GM21515 (cell line): ENCODE measurements around the gene NUMB.

Experiments used
- ATAC-seq: cut with Tn5 transposase; IDR thresholded peaks from one replicate; pipeline ENCODE4 v1.9.1; 2021; ENCODE audit not compliant: unreplicated experiment

NUMB gene

GRCh38 chr14:73262427-73263183 lies 195.7 kb downstream of the NUMB start:
- ATAC-seq, result no peak

- no peak for ATAC-seq
Observed at GRCh38 chr14:73261520-73262426, 196.6 kb downstream of the NUMB start.

GRCh38 chr14:73261075-73261474 lies 197.3 kb downstream of the NUMB start:
- no peak for ATAC-seq

GRCh38 chr14:73260574-73260973 lies 197.8 kb downstream of the NUMB start:
- no peak for ATAC-seq

GRCh38 chr14:73259837-73260236 lies 198.5 kb downstream of the NUMB start:
- no peak for ATAC-seq

GRCh38 chr14:73258845-73259611 lies 199.3 kb downstream of the NUMB start:
- ATAC-seq, result no peak

GRCh38 chr14:73258076-73258475 lies 200.3 kb downstream of the NUMB start:
- no peak for ATAC-seq

- no peak for ATAC-seq
Observed at GRCh38 chr14:73255693-73256225, 202.6 kb downstream of the NUMB start.

- no peak for ATAC-seq
Observed at GRCh38 chr14:73255005-73255400, 203.3 kb downstream of the NUMB start.

- ATAC-seq, result no peak
Observed at GRCh38 chr14:73254247-73255004, 203.9 kb downstream of the NUMB start.

- no peak for ATAC-seq
Observed at GRCh38 chr14:73253721-73254120, 204.6 kb downstream of the NUMB start.

- ATAC-seq, result no peak
Observed at GRCh38 chr14:73253323-73253610, 205.1 kb downstream of the NUMB start.

GRCh38 chr14:73252491-73253322 lies 205.6 kb downstream of the NUMB start:
- no peak for ATAC-seq

GRCh38 chr14:73251516-73252215 lies 206.7 kb downstream of the NUMB start:
- no peak for ATAC-seq

- no peak for ATAC-seq
Observed at GRCh38 chr14:73250781-73251500, 207.4 kb downstream of the NUMB start.

GRCh38 chr14:73250317-73250713 lies 208.0 kb downstream of the NUMB start:
- ATAC-seq, result no peak

GRCh38 chr14:73249564-73250316 lies 208.6 kb downstream of the NUMB start:
- ATAC-seq, result no peak

GRCh38 chr14:73249108-73249507 lies 209.2 kb downstream of the NUMB start:
- no peak for ATAC-seq
